Upper lobe of left lung (tissue), 4 donors: ENCODE data around the gene MBP.

Source experiments
- POLR2A ChIP-seq, 4 donors: fragments of 450-650 bp; IDR thresholded peaks; one replicate each; pipeline ENCODE4 v1.5.1; 2016 to 2017; ENCODE audit warnings: antibody characterized with exemption in 4 of 4, mild to moderate bottlenecking in 2 of 4
- POLR2AphosphoS5 ChIP-seq, 2 donors: sonication (generic); formaldehyde crosslinking; IDR thresholded peaks; one replicate each; pipeline ENCODE4 v1.5.1; 2017; ENCODE audit warnings: antibody characterized with exemption in 2 of 2
- TF ChIP-seq, protein P1 (sequence below), 6 experiments: fragments of 450-650 bp in 4 of 6; fragments of 200-600 bp in 2 of 6; sonication (generic) in 2 of 6; IDR thresholded peaks; one replicate each; pipeline ENCODE4 v1.5.1; 2016 to 2019; ENCODE audit warnings: antibody characterized with exemption in 6 of 6

DNA sequence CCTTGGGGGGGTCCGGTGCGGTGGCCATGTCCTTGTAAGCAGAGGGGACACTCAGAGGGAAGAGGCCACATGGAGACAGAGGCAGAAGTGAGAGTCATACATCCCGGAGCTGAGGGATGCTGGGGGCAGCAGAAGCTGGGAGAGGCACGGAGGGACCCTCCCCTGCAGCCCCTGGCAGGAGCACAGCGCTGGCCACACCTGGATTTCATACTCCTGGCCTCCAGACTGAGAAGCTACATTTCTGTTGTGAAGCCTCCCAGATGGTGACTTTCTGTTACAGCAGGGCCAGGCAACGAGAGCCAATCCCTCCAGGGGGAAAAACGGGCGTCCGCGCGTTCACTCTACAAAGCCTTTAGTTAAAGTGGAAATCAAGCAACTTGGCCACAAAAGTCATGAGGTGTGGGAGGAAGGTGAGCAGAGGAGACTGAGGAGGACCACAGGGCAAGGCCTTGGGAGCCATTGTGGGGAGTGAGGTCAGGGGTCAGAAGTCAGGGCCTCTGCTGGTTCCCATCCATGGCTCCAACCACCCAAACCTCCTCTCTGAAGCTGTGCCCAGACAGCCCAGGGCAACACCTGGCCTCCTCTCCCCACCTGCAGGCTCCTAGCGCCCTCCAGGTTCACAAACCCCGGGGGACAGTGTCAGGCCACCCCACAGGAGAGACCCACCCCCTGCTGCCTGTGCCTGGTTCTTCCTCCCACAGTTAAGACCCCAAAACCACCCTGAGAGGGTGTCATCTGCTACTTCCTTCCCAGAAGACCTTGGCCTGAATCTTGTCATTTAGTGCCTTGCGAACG, 4.5 kb upstream of the MBP start:
- TF ChIP-seq, protein P1, sequence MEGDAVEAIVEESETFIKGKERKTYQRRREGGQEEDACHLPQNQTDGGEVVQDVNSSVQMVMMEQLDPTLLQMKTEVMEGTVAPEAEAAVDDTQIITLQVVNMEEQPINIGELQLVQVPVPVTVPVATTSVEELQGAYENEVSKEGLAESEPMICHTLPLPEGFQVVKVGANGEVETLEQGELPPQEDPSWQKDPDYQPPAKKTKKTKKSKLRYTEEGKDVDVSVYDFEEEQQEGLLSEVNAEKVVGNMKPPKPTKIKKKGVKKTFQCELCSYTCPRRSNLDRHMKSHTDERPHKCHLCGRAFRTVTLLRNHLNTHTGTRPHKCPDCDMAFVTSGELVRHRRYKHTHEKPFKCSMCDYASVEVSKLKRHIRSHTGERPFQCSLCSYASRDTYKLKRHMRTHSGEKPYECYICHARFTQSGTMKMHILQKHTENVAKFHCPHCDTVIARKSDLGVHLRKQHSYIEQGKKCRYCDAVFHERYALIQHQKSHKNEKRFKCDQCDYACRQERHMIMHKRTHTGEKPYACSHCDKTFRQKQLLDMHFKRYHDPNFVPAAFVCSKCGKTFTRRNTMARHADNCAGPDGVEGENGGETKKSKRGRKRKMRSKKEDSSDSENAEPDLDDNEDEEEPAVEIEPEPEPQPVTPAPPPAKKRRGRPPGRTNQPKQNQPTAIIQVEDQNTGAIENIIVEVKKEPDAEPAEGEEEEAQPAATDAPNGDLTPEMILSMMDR (IDR thresholded peaks at IDR 0.05), result no peak
- no peak for TF ChIP-seq POLR2AphosphoS5 (IDR thresholded peaks at IDR 0.05)
- TF ChIP-seq POLR2A (IDR thresholded peaks at IDR 0.05), result no peak
